Breast epithelium (tissue), 4 donors: ENCODE results near the gene ANP32A. TPM values are rescaled to one million over a fixed set of nuclear protein-coding genes. Genes with fewer than 3 reads are reported as not detected.

Source experiments
- DNase-seq, 2 donors: peaks; one replicate each; pipeline ENCODE4 v3.0.0-alpha.2; 2019; ENCODE audit warnings: low spot score in 2 of 2
- H3K27ac ChIP-seq, 2 donors: fragments of 200-600 bp; sonication (generic) in 1 of 2; one replicate each; pipeline ENCODE4 v1.5.1; 2016 to 2019; ENCODE audit warnings: mild to moderate bottlenecking in 1 of 2
- H3K27me3 ChIP-seq, 2 donors: fragments of 200-600 bp; sonication (generic) in 1 of 2; one replicate each; pipeline versions ENCODE4 v1.5.1 to v1.6.0; 2017 to 2019; ENCODE audit warnings: control low read depth in 1 of 2, mild to moderate bottlenecking in 1 of 2
- H3K36me3 ChIP-seq: fragments of 200-600 bp; one replicate; pipeline ENCODE4 v1.5.1; 2019
- H3K4me1 ChIP-seq, 2 donors: fragments of 200-600 bp; sonication (generic); one replicate each; pipeline ENCODE4 v1.5.1; 2016 to 2019; ENCODE audit warnings: control low read depth in 1 of 2
- H3K4me3 ChIP-seq, 3 donors: fragments of 200-600 bp; sonication (generic); 1 replicate in 2 of 3; 2 replicates in 1 of 3; pipeline ENCODE4 v1.5.1; 2016 to 2019; ENCODE audit warnings: mild to moderate bottlenecking in 3 of 3, moderate library complexity in 2 of 3
- H3K9me3 ChIP-seq, 2 donors: fragments of 200-600 bp; sonication (generic) in 1 of 2; one replicate each; pipeline ENCODE4 v1.5.1; 2016 to 2019; ENCODE audit warnings: control low read depth in 1 of 2
- POLR2A ChIP-seq: fragments of 450-650 bp; IDR thresholded peaks from one replicate; pipeline ENCODE4 v1.6.1; 2016; ENCODE audit warnings: antibody characterized with exemption, mild to moderate bottlenecking, moderate library complexity
- POLR2AphosphoS5 ChIP-seq, 3 donors: sonication (generic); formaldehyde crosslinking; IDR thresholded peaks; one replicate each; pipeline ENCODE4 v1.6.1; 2017; ENCODE audit warnings: antibody characterized with exemption in 3 of 3
- intact Hi-C: fragments of 100-400 bp; cut with DNase I; formaldehyde crosslinking; loops from one replicate; pipeline ENCODE4 v1.15.1; 2023; ENCODE audit warnings: low total_unique reads
- total RNA-seq, 3 donors: library from RNA; depleted of rRNA; stranded (reverse); fragments of >200 nt; gene quantifications; one replicate each; pipeline ENCODE4 v1.1.0, GENCODE V29; 2016
- TF ChIP-seq, protein P1 (sequence below), 3 donors: fragments of 450-650 bp; IDR thresholded peaks; one replicate each; pipeline ENCODE4 v1.5.1; 2016 to 2017; ENCODE audit warnings: antibody characterized with exemption in 3 of 3, mild to moderate bottlenecking in 3 of 3, moderate library complexity in 3 of 3

ANP32A gene
- total RNA-seq, 3 donors from 2014 or later, result 57.0 to 63.4 (median 62.8) TPM

DNA sequence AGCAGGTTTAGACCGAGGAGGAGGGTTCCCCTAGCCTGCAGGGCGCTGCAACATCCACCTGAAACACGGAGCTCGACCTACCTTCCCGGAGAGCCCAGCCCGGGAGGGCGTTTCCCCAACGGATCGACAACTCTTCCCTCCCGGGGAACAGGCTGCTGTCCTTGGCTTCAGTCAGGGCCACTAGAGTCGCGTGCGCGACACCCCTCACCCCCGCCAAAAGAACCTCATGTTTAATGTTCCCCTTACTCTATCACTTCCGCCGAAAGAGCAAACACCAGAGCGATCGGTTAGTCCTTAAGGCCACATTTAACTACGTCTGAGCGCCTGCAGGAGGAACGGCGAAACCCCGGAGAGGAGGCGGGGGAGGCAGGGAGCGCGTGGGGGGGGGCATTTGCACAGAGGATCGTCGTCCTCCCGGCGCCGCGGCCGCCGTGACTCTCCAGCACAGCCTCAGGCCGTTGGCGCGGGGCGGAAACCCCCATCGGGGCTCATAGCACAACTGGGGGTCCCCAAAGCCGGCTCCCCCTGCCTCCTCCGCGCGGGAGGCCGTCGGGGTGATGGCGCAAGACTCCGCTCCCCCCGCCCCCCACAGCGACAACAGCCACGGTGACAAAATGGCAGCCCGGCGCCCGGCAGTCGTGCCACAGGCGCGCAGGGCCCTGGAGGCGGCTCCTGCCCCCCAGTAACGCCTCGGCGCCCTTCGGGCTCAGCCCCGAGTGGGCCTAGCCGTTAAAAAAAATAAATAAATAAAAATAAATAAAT lies 3.2 kb downstream of the ANP32A start:
- peak; percentile 60 to 75 for DNase-seq

DNA sequence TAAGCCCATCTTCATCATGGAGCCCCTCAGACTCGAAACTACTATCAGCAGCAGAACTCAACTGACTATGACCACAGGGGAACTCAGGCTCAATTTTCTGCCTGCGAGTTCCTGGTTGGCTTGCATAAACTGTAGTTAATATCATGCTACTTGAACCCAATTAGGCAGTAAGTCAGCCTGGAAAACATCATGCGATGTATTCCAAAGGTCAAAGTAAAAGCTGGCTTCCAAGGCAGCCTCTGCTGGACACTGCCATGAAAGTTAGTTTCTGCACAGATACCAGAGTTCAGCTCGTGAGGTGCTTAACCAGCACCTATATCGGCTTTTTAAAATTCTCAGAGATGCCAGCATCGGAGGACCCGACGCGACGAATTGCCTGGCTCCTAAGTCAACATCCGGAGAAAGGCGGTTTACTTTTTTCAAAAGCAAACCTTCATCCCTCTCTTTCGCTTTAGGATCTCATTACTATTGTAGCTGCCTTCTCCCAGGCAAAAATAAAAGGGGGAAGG lies 3.8 kb downstream of the ANP32A start:
- H3K27ac ChIP-seq, result peak overlapping the region; percentile 99 to 100
- peak overlapping the region; percentile 91 to 98 (median 97) for H3K4me3 ChIP-seq
- peaks cover 0 to 21% of the 10 kb centered on the region in 2 donors for H3K4me1 ChIP-seq
- no peaks in the 10 kb centered on the region for H3K27me3 ChIP-seq
- TF ChIP-seq, protein P1, sequence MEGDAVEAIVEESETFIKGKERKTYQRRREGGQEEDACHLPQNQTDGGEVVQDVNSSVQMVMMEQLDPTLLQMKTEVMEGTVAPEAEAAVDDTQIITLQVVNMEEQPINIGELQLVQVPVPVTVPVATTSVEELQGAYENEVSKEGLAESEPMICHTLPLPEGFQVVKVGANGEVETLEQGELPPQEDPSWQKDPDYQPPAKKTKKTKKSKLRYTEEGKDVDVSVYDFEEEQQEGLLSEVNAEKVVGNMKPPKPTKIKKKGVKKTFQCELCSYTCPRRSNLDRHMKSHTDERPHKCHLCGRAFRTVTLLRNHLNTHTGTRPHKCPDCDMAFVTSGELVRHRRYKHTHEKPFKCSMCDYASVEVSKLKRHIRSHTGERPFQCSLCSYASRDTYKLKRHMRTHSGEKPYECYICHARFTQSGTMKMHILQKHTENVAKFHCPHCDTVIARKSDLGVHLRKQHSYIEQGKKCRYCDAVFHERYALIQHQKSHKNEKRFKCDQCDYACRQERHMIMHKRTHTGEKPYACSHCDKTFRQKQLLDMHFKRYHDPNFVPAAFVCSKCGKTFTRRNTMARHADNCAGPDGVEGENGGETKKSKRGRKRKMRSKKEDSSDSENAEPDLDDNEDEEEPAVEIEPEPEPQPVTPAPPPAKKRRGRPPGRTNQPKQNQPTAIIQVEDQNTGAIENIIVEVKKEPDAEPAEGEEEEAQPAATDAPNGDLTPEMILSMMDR (IDR thresholded peaks at IDR 0.05), result no peak
- TF ChIP-seq POLR2A (no peak), POLR2AphosphoS5 (IDR thresholded peaks at IDR 0.05) (no peak)
- no peak for DNase-seq
- no peaks in the 10 kb centered on the region for H3K36me3 ChIP-seq
- intact Hi-C loops, result no loop called here
- no peaks in the 10 kb centered on the region for H3K9me3 ChIP-seq

More for the DNA sequence above, 3.2 kb downstream of the ANP32A start:
- intact Hi-C loops, result no loop called here
- H3K36me3 ChIP-seq, result no peaks in the 10 kb centered on the region
- peaks cover 0 to 27% of the 10 kb centered on the region in 2 donors for H3K4me1 ChIP-seq
- peak overlapping the region; percentile 91 to 98 (median 97) for H3K4me3 ChIP-seq
- no peaks in the 10 kb centered on the region for H3K9me3 ChIP-seq
- TF ChIP-seq POLR2A (no peak), POLR2AphosphoS5 (IDR thresholded peaks at IDR 0.05) (peak in 2 of 3 donors; percentile 30 to 38)
- no peaks in the 10 kb centered on the region for H3K27me3 ChIP-seq
- peak overlapping the region; percentile 99 to 100 for H3K27ac ChIP-seq

DNA sequence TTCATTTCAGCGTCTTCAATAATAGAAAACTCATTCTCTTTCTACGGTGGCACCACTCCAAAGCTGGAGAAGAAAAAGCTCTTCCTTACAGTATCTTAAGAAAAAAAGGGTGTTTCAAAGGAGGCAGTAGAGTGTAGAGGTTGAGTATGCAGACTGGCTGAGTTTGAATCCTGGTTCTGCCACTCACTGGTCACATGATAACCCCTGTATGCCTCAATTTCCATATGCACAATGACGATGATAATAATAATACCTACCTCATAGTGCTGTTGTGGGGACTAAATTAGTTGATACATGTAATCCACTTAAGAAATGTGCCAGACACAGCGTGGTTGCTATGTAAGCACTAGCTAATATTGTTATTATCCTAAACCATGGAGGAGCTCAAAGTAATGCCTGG lies 4.5 kb downstream of the ANP32A start:
- peaks cover 0 to 18% of the 10 kb centered on the region in 2 donors for H3K4me1 ChIP-seq
- TF ChIP-seq POLR2A, result no peak
- TF ChIP-seq, protein P1 (IDR thresholded peaks at IDR 0.05), result no peak
- no peak for TF ChIP-seq POLR2AphosphoS5 (IDR thresholded peaks at IDR 0.05)
- H3K9me3 ChIP-seq, result no peaks in the 10 kb centered on the region
- peak overlapping the region in 2 of 3 donors; percentile 97 to 98 for H3K4me3 ChIP-seq
- DNase-seq, result peak in 1 of 2 donors; percentile 9
- intact Hi-C loops, result no loop called here
- peak overlapping the region; percentile 99 to 100 for H3K27ac ChIP-seq
- no peaks in the 10 kb centered on the region for H3K36me3 ChIP-seq
- H3K27me3 ChIP-seq, result no peaks in the 10 kb centered on the region

DNA sequence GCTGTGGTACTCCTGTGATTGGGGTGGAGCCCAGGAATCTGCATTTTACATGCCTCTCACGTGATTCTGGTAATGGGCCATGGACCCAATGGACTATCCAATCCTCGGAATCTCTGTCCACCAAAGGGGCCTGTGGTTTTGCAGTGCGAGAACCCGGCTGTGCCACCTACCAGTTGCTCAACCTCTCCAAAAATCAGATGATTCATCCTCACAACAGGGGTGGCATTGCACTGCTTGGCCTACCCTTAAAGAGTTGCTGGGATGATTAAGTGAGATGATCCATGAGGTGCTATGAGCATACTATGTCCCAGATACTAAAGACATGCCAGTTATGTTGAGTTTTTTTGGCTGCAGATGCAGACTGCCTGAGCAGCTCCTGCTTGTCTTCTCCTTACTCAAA lies 5.1 kb downstream of the ANP32A start:
- Histone ChIP-seq H3K27me3 (no peaks in the 10 kb centered on the region), H3K27ac (peak overlapping the region; percentile 99 to 100), H3K4me3 (peak overlapping the region in 1 of 3 donors; percentile 97), H3K9me3 (no peaks in the 10 kb centered on the region), H3K4me1 (peaks cover 0 to 18% of the 10 kb centered on the region in 2 donors), H3K36me3 (no peaks in the 10 kb centered on the region)
- intact Hi-C loops, result no loop called here
- DNase-seq, result peak in 1 of 2 donors; percentile 15
- TF ChIP-seq POLR2AphosphoS5 (IDR thresholded peaks at IDR 0.05) (no peak), POLR2A (no peak)
- TF ChIP-seq, protein P1 (IDR thresholded peaks at IDR 0.05), result no peak

DNA sequence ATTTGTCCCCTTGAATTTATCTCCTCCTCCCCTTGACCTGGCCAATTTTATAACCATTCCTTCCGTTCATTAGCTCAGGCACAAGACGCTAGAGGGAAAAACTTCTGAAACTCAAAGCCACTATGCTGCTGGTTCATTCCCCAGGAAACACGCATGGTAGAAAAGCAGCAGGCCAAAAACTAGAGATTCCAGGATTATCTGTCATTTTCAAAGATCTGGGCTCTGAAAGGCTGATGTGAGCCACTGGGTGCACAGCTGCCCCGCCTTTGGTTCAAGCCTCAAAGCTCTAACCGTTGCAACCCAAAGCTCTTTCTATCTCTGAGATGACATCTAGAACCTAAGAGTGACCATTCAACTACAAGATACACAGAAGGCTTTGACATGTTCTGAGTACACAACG lies 6.1 kb downstream of the ANP32A start:
- Histone ChIP-seq H3K4me3 (no peak overlapping the region), H3K4me1 (peaks cover 0 to 18% of the 10 kb centered on the region in 2 donors), H3K27me3 (no peaks in the 10 kb centered on the region), H3K9me3 (no peaks in the 10 kb centered on the region), H3K36me3 (no peaks in the 10 kb centered on the region), H3K27ac (no peak overlapping the region)
- intact Hi-C loops, result no loop called here
- no peak for TF ChIP-seq POLR2A
- TF ChIP-seq POLR2AphosphoS5 (IDR thresholded peaks at IDR 0.05), result no peak
- TF ChIP-seq, protein P1 (IDR thresholded peaks at IDR 0.05), result no peak
- DNase-seq, result peak in 1 of 2 donors; percentile 1
